Measurements from ENCODE around the gene BDKRB1.

BDKRB1 gene

DNA sequence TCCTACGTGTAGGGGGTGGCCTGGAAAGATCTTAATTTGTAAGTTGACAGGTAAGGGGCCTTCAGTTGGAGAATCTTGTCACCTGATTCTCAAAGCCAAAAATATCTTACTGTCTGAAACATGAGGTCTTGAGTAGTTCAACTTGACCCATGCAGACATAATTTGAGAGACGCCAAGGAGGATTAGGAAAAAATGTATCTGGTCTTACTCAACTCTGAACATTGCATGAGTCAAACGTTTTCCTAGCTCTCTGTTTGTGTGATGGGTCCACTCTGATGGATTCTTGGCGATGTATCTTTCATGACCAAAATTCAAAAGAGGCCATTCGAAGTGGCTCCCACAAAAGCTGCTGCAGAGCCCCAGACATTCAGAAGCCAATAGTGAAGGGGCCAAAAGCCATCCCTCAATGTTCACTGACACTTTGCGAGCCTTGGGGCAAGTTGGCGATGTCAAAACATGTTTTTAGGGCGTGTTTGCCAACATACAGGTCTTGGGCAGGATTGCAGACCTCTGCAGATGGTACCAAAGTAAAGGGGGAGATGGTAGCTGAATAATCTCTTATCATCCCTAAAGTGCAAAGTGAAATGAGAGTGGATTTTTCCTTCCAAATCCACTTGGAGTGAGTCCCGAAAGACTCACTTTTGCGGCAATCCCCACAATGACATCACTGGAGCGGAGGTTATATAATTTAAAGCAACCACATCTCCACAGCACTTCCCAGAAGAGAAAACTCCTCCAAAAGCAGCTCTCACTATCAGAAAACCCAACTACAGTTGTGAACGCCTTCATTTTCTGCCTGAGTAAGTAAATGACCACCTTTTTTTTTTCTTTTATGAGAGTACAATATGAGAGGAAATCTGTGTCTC lies at the start of gene BDKRB1:
Gene BDKRB1 (plus strand): TSS at position 710 of the 866 bp plus-strand sequence. CDS start 7,473 bp downstream, outside the sequence.
- Mint-ChIP-seq H3K27ac (no peak within 1 kb of the TSS), H3K9me3 (no peaks in the 10 kb centered on the region), H3K4me3 (no peak within 1 kb of the TSS), H3K4me1 (no peaks in the 10 kb centered on the region), H3K36me3 (ENCODE audit: low read depth) (no peaks in the 10 kb centered on the region), H3K27me3 (peaks cover 24% of the 10 kb centered on the region)
- DNase-seq, result no peak
- ATAC-seq, result no peak

- DNase-seq, result no peak
- ATAC-seq, result no peak
- no peak overlapping the region for H3K4me3 Mint-ChIP-seq
- no peak overlapping the region for H3K27ac Mint-ChIP-seq
- peaks cover 6% of the 10 kb centered on the region for H3K4me1 Mint-ChIP-seq
- no peaks in the 10 kb centered on the region for H3K9me3 Mint-ChIP-seq
- H3K36me3 Mint-ChIP-seq (ENCODE audit: low read depth), result no peaks in the 10 kb centered on the region
- H3K27me3 Mint-ChIP-seq, result peaks cover 28% of the 10 kb centered on the region
These were observed 49.5 kb upstream of the BDKRB1 start for GRCh38 chr14:96206461-96206860.

GRCh38 chr14:96207686-96208085 lies 48.3 kb upstream of the BDKRB1 start:
- Mint-ChIP-seq H3K4me1 (peaks cover 6% of the 10 kb centered on the region), H3K36me3 (ENCODE audit: low read depth) (no peaks in the 10 kb centered on the region), H3K27ac (no peak overlapping the region), H3K9me3 (no peaks in the 10 kb centered on the region), H3K27me3 (peaks cover 22% of the 10 kb centered on the region), H3K4me3 (no peak overlapping the region)
- DNase-seq, result no peak
- ATAC-seq, result no peak

DNA sequence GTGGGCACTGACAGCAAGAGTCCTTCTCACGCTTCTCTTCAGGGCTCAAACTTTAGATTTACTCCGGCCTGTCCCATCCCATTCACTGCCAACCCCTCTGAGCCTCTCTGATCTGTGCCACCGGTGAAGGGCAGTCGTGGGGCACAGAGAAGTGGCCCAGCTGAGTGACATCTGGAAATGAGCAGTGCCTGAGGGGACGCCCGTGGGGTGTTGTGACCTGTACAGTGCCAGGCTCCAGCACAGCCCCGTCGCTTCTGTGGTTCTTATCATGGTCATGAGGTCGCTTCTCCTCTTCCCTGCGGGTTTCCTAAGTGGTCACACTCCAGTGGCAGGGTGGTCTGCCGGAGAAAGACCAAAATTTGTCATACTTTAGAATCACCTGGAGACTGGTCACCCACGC lies 47.3 kb upstream of the BDKRB1 start:
- peaks cover 6% of the 10 kb centered on the region for H3K4me1 Mint-ChIP-seq
- no peak overlapping the region for H3K4me3 Mint-ChIP-seq
- peaks cover 13% of the 10 kb centered on the region for H3K27me3 Mint-ChIP-seq
- ATAC-seq, result no peak
- no peaks in the 10 kb centered on the region for H3K9me3 Mint-ChIP-seq
- no peaks in the 10 kb centered on the region for H3K36me3 Mint-ChIP-seq (ENCODE audit: low read depth)
- no peak for DNase-seq
- H3K27ac Mint-ChIP-seq, result no peak overlapping the region

GRCh38 chr14:96212140-96212539 lies 43.9 kb upstream of the BDKRB1 start:
- no peak overlapping the region for H3K27ac Mint-ChIP-seq
- no peaks in the 10 kb centered on the region for H3K36me3 Mint-ChIP-seq (ENCODE audit: low read depth)
- no peaks in the 10 kb centered on the region for H3K4me1 Mint-ChIP-seq
- DNase-seq (no peak), ATAC-seq (no peak)
- peaks cover 4% of the 10 kb centered on the region for H3K27me3 Mint-ChIP-seq
- H3K4me3 Mint-ChIP-seq, result no peak overlapping the region
- no peaks in the 10 kb centered on the region for H3K9me3 Mint-ChIP-seq

DNA sequence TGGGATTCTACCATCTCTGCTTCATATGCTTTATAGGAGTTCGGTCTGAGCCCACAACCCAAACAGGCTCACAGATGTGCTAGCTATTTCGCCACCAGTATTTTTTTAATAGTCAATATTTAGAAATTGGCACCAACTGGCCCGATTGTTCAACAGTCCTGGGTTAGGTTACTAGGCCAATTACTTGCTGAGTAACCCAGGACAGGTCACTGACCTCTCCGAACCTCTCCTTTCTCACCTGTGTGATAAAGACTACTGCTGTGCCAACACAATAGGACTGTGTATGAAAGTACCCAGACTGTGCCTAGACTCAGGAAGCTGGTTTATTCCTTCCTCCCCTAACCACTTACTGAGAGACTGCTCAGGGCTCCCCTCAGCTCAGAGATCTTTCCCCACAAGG lies 43.1 kb upstream of the BDKRB1 start:
- no peaks in the 10 kb centered on the region for H3K9me3 Mint-ChIP-seq
- H3K4me1 Mint-ChIP-seq, result no peaks in the 10 kb centered on the region
- DNase-seq (no peak), ATAC-seq (peak; percentile 15)
- H3K27me3 Mint-ChIP-seq, result peaks cover 2% of the 10 kb centered on the region
- H3K4me3 Mint-ChIP-seq, result no peak overlapping the region
- H3K36me3 Mint-ChIP-seq (ENCODE audit: low read depth), result no peaks in the 10 kb centered on the region
- no peak overlapping the region for H3K27ac Mint-ChIP-seq

DNA sequence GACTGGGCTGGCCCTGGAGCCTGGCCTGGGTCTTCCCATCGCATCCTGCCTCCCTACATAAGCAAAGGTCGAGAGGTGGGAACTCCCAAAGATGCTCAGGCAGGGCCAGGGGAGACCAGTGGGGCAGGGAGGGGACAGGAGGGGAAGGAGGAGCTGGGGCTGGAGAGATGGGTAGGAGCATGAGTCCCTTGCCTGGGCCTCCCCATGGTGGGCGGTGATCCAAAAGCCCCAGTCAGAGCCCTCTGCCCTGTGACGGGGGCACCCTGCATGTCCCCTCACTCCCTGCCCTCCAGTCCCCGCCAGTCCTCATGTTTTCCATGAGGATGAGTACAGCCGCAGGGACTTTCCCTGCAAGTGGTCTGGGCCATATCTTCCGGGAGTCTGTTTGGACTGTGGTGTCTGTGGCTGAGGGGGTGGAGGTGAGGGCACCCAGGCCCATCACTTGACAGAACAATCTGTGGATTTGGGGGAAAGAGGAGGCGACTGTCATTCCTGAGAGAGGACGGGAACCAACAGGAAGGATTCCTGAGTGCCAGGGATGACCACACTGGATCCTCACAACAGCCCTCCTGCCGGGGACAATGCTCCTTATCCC lies 42.0 kb upstream of the BDKRB1 start:
- no peak overlapping the region for H3K4me3 Mint-ChIP-seq
- H3K27ac Mint-ChIP-seq, result no peak overlapping the region
- H3K36me3 Mint-ChIP-seq (ENCODE audit: low read depth), result no peaks in the 10 kb centered on the region
- H3K4me1 Mint-ChIP-seq, result no peaks in the 10 kb centered on the region
- H3K9me3 Mint-ChIP-seq, result no peaks in the 10 kb centered on the region
- no peak for ATAC-seq
- DNase-seq, result no peak
- H3K27me3 Mint-ChIP-seq, result peaks cover 2% of the 10 kb centered on the region

DNA sequence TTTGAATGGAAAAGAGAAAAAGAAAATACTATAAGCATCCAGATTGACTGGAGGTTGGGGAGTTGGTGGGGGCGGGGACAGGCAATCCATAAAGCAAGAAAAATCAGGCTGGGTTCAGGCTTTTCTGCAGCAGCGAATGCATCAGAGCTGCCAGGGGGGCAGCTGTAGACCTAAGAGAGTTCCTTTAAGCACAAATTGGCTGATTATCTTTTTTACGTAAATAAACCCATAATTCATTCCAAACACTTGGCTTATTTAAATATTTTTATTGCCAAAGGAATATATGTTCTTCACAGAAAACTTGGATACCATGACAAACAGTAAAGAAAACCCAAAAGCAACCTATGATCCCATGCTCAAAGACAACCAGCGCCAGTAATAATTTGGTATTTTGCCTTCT lies 41.2 kb upstream of the BDKRB1 start:
- ATAC-seq, result no peak
- Mint-ChIP-seq H3K4me3 (no peak overlapping the region), H3K27me3 (peaks cover 2% of the 10 kb centered on the region), H3K9me3 (no peaks in the 10 kb centered on the region), H3K27ac (no peak overlapping the region), H3K4me1 (no peaks in the 10 kb centered on the region), H3K36me3 (ENCODE audit: low read depth) (no peaks in the 10 kb centered on the region)
- DNase-seq, result no peak

GRCh38 chr14:96215452-96216244 lies 40.4 kb upstream of the BDKRB1 start:
- no peak for ATAC-seq
- no peaks in the 10 kb centered on the region for H3K36me3 Mint-ChIP-seq (ENCODE audit: low read depth)
- H3K27ac Mint-ChIP-seq, result no peak overlapping the region
- no peak overlapping the region for H3K4me3 Mint-ChIP-seq
- no peak for DNase-seq
- peaks cover 6% of the 10 kb centered on the region for H3K27me3 Mint-ChIP-seq
- H3K4me1 Mint-ChIP-seq, result no peaks in the 10 kb centered on the region
- H3K9me3 Mint-ChIP-seq, result no peaks in the 10 kb centered on the region

GRCh38 chr14:96216627-96217026 lies 39.4 kb upstream of the BDKRB1 start:
- DNase-seq, result no peak
- Mint-ChIP-seq H3K27ac (no peak overlapping the region), H3K4me1 (no peaks in the 10 kb centered on the region)

GRCh38 chr14:96217376-96217913 lies 38.6 kb upstream of the BDKRB1 start:
- no peaks in the 10 kb centered on the region for H3K36me3 Mint-ChIP-seq (ENCODE audit: low read depth)
- DNase-seq (no peak), ATAC-seq (no peak)
- no peak overlapping the region for H3K4me3 Mint-ChIP-seq
- no peaks in the 10 kb centered on the region for H3K4me1 Mint-ChIP-seq
- H3K9me3 Mint-ChIP-seq, result no peaks in the 10 kb centered on the region
- H3K27ac Mint-ChIP-seq, result no peak overlapping the region
- peaks cover 8% of the 10 kb centered on the region for H3K27me3 Mint-ChIP-seq

More at GRCh38 chr14:96216627-96217026, 39.4 kb upstream of the BDKRB1 start:
- Mint-ChIP-seq H3K36me3 (ENCODE audit: low read depth) (no peaks in the 10 kb centered on the region), H3K4me3 (no peak overlapping the region), H3K27me3 (peaks cover 8% of the 10 kb centered on the region), H3K9me3 (no peaks in the 10 kb centered on the region)
- no peak for ATAC-seq

DNA sequence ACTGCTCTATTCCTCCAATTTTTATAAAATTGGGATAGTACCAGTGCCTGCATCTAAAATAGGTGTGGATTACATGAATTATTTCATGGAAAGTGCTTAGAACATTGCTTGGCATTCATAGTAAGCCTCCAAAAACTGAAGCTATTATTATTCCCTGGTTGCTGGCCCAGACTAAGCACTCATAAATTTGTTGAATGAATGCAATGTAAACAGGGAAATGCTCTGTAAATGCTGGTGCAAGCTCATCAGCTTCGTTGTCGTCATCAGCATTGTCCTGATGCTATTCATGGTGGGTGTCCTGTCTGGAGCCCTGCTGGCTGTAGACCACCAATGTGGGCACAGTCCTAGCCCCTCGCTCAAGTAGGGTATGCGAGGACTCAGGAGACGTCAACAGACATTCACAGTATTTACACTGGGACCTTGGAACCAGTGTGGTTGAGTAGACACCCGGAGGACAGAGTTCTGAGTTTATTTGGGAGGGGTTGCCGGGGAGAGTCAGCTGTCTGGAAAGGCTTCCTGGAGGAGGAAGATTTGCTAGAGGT lies 34.8 kb upstream of the BDKRB1 start:
- no peak overlapping the region for H3K27ac Mint-ChIP-seq
- ATAC-seq (no peak), DNase-seq (no peak)
- H3K4me3 Mint-ChIP-seq, result no peak overlapping the region
- no peaks in the 10 kb centered on the region for H3K9me3 Mint-ChIP-seq
- peaks cover 8% of the 10 kb centered on the region for H3K27me3 Mint-ChIP-seq
- H3K4me1 Mint-ChIP-seq, result no peaks in the 10 kb centered on the region
- no peaks in the 10 kb centered on the region for H3K36me3 Mint-ChIP-seq (ENCODE audit: low read depth)

GRCh38 chr14:96221841-96222240 lies 34.2 kb upstream of the BDKRB1 start:
- H3K9me3 Mint-ChIP-seq, result no peaks in the 10 kb centered on the region
- no peak for DNase-seq
- no peak for ATAC-seq
- H3K27ac Mint-ChIP-seq, result no peak overlapping the region
- no peak overlapping the region for H3K4me3 Mint-ChIP-seq
- H3K4me1 Mint-ChIP-seq, result no peaks in the 10 kb centered on the region
- no peaks in the 10 kb centered on the region for H3K36me3 Mint-ChIP-seq (ENCODE audit: low read depth)
- peaks cover 8% of the 10 kb centered on the region for H3K27me3 Mint-ChIP-seq

- Mint-ChIP-seq H3K9me3 (no peaks in the 10 kb centered on the region), H3K36me3 (ENCODE audit: low read depth) (no peaks in the 10 kb centered on the region), H3K27me3 (peaks cover 10% of the 10 kb centered on the region), H3K4me1 (no peaks in the 10 kb centered on the region), H3K27ac (no peak overlapping the region), H3K4me3 (no peak overlapping the region)
- DNase-seq, result no peak
- no peak for ATAC-seq
These were observed 31.4 kb upstream of the BDKRB1 start for GRCh38 chr14:96224480-96225096.
